ENCODE measurements around the gene GAB1.

Gene GAB1

GRCh38 chr4:143417679-143418403 is 81.2 kb downstream of the GAB1 start:
- Histone ChIP-seq H3K9ac (ENCODE audit: low read length) (no peak overlapping the region), H3K9me2 (ENCODE audit: low read depth, low read length) (no peaks in the 10 kb centered on the region), H4K20me1 (ENCODE audit: insufficient read depth, low read length) (no peaks in the 10 kb centered on the region), H3K4me3 (ENCODE audit: low read depth, low read length, poor library complexity, severe bottlenecking) (no peak overlapping the region), H3K9me3 (ENCODE audit: low read length) (no peaks in the 10 kb centered on the region), H3K27ac (ENCODE audit: low read depth, low read length, poor library complexity, severe bottlenecking) (no peak overlapping the region), H3K36me3 (ENCODE audit: insufficient read depth, low read length) (no peaks in the 10 kb centered on the region), H3K4me1 (ENCODE audit: insufficient read depth, low read length, severe bottlenecking) (peaks cover 7% of the 10 kb centered on the region), H3K27me3 (ENCODE audit: insufficient read depth, low read length) (no peaks in the 10 kb centered on the region), H3K4me2 (ENCODE audit: low read length) (no peak overlapping the region), H3F3A (ENCODE audit: insufficient read depth, low read length) (no peaks in the 10 kb centered on the region), H2AFZ (ENCODE audit: low read length) (no peak overlapping the region), H3K79me2 (ENCODE audit: insufficient read depth, low read length) (no peaks in the 10 kb centered on the region)
- TF ChIP-seq CTCF (IDR thresholded peaks at IDR 0.05; ENCODE audit: low read length) (no peak), EZH2 (IDR thresholded peaks at IDR 0.05; ENCODE audit: borderline replicate concordance, low read length) (no peak)

- Histone ChIP-seq H3K9ac (ENCODE audit: low read length) (no peak overlapping the region), H3K9me3 (ENCODE audit: low read length) (no peaks in the 10 kb centered on the region), H3K27me3 (ENCODE audit: insufficient read depth, low read length) (no peaks in the 10 kb centered on the region), H3K9me2 (ENCODE audit: low read depth, low read length) (no peaks in the 10 kb centered on the region), H3K36me3 (ENCODE audit: insufficient read depth, low read length) (no peaks in the 10 kb centered on the region), H3K79me2 (ENCODE audit: insufficient read depth, low read length) (no peaks in the 10 kb centered on the region), H3K4me2 (ENCODE audit: low read length) (no peak overlapping the region), H3K4me1 (ENCODE audit: insufficient read depth, low read length, severe bottlenecking) (peaks cover 7% of the 10 kb centered on the region), H2AFZ (ENCODE audit: low read length) (no peak overlapping the region), H3K27ac (ENCODE audit: low read depth, low read length, poor library complexity, severe bottlenecking) (no peak overlapping the region), H4K20me1 (ENCODE audit: insufficient read depth, low read length) (no peaks in the 10 kb centered on the region), H3K4me3 (ENCODE audit: low read depth, low read length, poor library complexity, severe bottlenecking) (no peak overlapping the region), H3F3A (ENCODE audit: insufficient read depth, low read length) (no peaks in the 10 kb centered on the region)
- TF ChIP-seq CTCF (IDR thresholded peaks at IDR 0.05; ENCODE audit: low read length) (no peak), EZH2 (IDR thresholded peaks at IDR 0.05; ENCODE audit: borderline replicate concordance, low read length) (no peak)
These were observed 83.6 kb downstream of the GAB1 start for GRCh38 chr4:143420227-143420626.

- H3K9me3 ChIP-seq (ENCODE audit: low read length): no peaks in the 10 kb centered on the region
- H2AFZ ChIP-seq (ENCODE audit: low read length): no peak overlapping the region
- no peaks in the 10 kb centered on the region for H3K36me3 ChIP-seq (ENCODE audit: insufficient read depth, low read length)
- H3K4me1 ChIP-seq (ENCODE audit: insufficient read depth, low read length, severe bottlenecking): peaks cover 7% of the 10 kb centered on the region
- no peak overlapping the region for H3K9ac ChIP-seq (ENCODE audit: low read length)
- no peaks in the 10 kb centered on the region for H3K9me2 ChIP-seq (ENCODE audit: low read depth, low read length)
- no peak overlapping the region for H3K27ac ChIP-seq (ENCODE audit: low read depth, low read length, poor library complexity, severe bottlenecking)
- no peaks in the 10 kb centered on the region for H4K20me1 ChIP-seq (ENCODE audit: insufficient read depth, low read length)
- H3K79me2 ChIP-seq (ENCODE audit: insufficient read depth, low read length): no peaks in the 10 kb centered on the region
- H3K4me2 ChIP-seq (ENCODE audit: low read length): no peak overlapping the region
- H3K4me3 ChIP-seq (ENCODE audit: low read depth, low read length, poor library complexity, severe bottlenecking): no peak overlapping the region
- TF ChIP-seq EZH2 (IDR thresholded peaks at IDR 0.05; ENCODE audit: borderline replicate concordance, low read length) (no peak), CTCF (IDR thresholded peaks at IDR 0.05; ENCODE audit: low read length) (no peak)
- H3K27me3 ChIP-seq (ENCODE audit: insufficient read depth, low read length): no peaks in the 10 kb centered on the region
- no peaks in the 10 kb centered on the region for H3F3A ChIP-seq (ENCODE audit: insufficient read depth, low read length)
These were observed 84.9 kb downstream of the GAB1 start for GRCh38 chr4:143421609-143422008.
